GM12891 (cell line): ENCODE data around the gene COQ10B.

ENCODE experiments used
- DNase-seq: peaks from one replicate; pipeline ENCODE4 v3.0.0; 2011; ENCODE audit warnings: low spot score; ENCODE audit not compliant: insufficient read length
- FAIRE-seq: peaks from 2 replicates; lab custom pipeline; 2011; peaks lifted over from hg19 to GRCh38; lab: Jason Lieb, UNC
- PAX5 ChIP-seq: IDR thresholded peaks from 2 replicates; pipeline ENCODE4 v1.6.1; 2011; ENCODE audit warnings: low read length, moderate library complexity, mild to moderate bottlenecking; ENCODE audit not compliant: insufficient read depth, severe bottlenecking
- POLR2A ChIP-seq: IDR thresholded peaks from 2 replicates; pipeline ENCODE4 v1.6.1; 2011; ENCODE audit warnings: low read depth, low read length, control low read depth
- POLR2AphosphoS5 ChIP-seq: IDR thresholded peaks from 2 replicates; pipeline ENCODE4 v1.6.1; 2011; ENCODE audit warnings: low read depth, low read length, control low read depth
- POU2F2 ChIP-seq: IDR thresholded peaks from 2 replicates; pipeline ENCODE4 v1.6.1; 2011; ENCODE audit warnings: low read depth, mild to moderate bottlenecking, control low read depth, low read length, moderate library complexity
- SPI1 ChIP-seq: IDR thresholded peaks from 2 replicates; pipeline ENCODE4 v1.6.1; 2011; ENCODE audit warnings: low read depth, low read length, control low read depth
- TAF1 ChIP-seq: IDR thresholded peaks from 2 replicates; pipeline ENCODE4 v1.6.1; 2011; ENCODE audit warnings: low read depth, low read length, control low read depth

The COQ10B gene

DNA sequence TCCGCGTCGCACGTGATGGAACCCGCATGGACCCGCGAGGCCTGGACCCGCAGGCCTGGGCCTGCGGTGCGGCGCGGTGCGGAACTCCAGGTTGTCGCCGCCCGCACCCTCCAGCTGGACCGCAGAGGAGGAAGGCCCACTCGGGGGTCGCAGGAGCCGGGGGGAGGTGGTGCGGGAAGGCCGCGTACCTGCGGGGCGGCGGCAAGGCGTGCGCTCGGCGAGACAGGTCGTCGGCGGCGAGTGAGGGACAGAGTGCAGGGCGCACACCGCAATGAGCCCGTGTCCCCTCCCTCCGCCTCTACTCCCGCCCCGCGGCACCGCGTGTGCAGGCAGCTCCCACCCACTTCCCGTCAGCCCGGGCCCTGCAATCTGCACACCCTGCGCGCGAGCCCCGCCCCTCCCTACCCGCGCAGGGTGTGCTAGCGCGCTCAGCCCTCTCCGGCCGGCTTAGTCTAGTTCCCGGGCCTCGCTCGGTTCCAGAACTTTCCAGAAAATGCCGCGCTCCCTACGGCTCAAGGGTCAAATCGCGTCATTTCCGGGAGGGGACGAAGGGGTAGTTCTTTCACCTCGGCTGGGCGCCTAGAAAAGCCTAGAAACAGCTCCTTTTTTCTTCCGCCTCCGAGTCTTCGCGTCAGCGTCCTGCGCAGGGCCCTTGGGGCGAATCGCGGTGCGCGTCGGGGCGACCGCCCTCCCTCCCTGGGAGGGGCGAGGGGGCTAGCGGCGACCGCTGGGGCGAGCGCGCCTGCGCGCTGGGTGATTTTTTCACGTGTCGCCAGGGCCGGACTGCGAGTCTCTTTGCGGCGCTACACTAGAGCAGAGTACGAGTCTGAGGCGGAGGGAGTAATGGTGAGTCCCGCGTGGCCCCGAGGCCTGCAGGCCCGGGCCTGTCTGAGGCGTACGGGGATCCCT is 46.5 kb downstream of the COQ10B start, which contains the start of the genes HSPD1 and HSPE1:
Gene HSPD1, minus strand, starts transcription at position 247 of the 909 bp plus-strand sequence. CDS start 992 bp downstream, outside the sequence.
Gene HSPE1, plus strand, starts transcription at position 786 of the 909 bp plus-strand sequence. Its CDS starts 58 bp downstream, at position 844.
- peak; percentile 52 for TF ChIP-seq PAX5
- TF ChIP-seq POLR2AphosphoS5, result peak; percentile 96
- TF ChIP-seq SPI1, result peak; percentile 70
- TF ChIP-seq POLR2A, result peak; percentile 96
- TF ChIP-seq POU2F2, result peak; percentile 60
- peak; percentile 95 for TF ChIP-seq TAF1
- DNase-seq, result peak; percentile 84
- FAIRE-seq, result peak; percentile 98

DNA sequence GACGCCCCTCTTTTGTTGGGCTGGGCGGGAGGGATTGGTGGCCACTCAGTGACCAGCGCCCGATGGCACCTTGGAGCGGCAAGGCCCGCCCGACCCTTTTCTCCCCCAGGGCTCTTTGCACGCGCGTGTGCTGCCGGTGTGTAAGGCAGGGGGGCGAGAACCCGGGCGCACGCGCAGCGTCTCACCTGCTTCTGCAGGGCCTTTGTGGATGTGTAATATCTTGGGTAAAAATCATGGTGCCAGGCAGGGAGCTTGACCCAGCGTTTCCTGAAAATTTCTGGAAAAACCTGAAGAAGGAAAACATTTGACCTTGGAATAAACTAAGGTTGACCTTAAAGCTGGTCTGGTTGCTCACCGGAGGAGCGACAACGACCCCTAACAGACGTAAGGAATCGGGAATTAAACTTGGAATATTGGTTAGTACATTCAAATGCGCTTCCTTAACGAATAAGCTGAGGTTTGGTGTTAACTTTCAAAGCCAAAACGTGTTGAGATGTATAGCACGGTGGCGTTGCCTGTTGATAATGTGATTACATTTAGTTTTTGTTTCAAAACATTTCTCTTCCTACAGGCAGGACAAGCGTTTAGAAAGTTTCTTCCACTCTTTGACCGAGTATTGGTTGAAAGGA is 47.3 kb downstream of the COQ10B start:
- FAIRE-seq (peak; percentile 43), DNase-seq (no peak)
- no peak for TF ChIP-seq TAF1
- TF ChIP-seq PAX5, result no peak
- TF ChIP-seq POLR2AphosphoS5, result no peak
- no peak for TF ChIP-seq SPI1
- TF ChIP-seq POU2F2, result no peak
- TF ChIP-seq POLR2A, result no peak

DNA sequence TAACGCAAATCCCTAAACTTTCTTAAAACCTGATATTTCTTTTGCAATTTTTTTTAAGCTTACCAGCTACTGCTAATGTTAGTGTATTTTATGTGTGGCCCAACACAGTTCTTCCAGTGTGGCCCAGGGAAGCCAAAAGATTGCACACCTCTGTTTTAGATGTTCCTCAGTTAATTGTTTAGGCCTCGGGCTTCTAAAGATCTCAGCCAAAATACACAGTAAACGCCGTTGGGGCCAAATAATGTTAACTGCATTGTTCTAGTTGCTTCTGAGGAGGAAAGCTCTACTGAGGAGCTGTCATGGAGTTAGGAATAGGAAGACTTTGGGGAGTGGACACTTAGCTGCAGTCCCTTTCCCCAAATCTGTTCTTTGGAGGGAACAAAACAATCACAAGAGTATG is 48.8 kb downstream of the COQ10B start:
- no peak for DNase-seq
- TF ChIP-seq POLR2AphosphoS5 (no peak), SPI1 (no peak), POLR2A (no peak), POU2F2 (no peak), TAF1 (no peak), PAX5 (no peak)
- no peak for FAIRE-seq

DNA sequence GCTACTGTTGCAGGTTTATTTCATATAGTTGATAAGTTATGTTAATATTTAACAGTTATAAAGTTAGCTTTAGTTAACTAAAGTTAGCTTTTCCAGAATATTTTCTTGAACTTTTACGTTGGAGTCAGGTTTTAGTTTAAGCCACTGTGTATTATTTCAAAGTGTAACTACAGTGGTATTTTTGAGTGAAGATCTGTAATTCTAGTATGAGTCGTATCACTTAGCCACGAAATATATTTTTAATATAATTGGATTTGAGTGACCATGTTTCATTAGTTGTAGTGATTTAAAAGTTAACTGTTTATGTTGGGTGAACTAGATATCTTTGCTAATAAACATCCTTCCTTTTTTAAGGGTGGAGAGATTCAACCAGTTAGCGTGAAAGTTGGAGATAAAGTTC is 49.3 kb downstream of the COQ10B start:
- no peak for FAIRE-seq
- no peak for DNase-seq
- TF ChIP-seq POU2F2, result no peak
- no peak for TF ChIP-seq POLR2A
- no peak for TF ChIP-seq PAX5
- TF ChIP-seq POLR2AphosphoS5, result no peak
- no peak for TF ChIP-seq SPI1
- TF ChIP-seq TAF1, result no peak

DNA sequence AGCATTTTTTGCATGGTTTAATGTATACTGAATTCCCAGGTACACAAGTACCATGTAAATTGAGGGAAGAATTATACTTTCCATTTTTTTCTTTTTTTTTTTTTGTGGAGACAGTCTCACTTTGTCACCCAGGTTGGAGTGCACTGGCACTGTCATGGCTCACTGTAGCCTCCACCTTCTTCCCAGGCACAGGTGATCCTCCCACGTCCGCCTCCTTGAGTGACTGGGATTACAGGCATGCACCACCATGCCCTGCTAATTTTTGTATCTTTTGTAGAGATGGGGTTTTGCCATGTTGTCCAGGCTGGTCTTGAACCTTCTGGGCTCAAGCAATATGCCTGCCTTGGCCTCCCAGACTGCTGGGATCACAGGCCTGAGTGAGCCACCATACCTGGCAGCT is 50.6 kb downstream of the COQ10B start:
- no peak for FAIRE-seq
- no peak for DNase-seq

DNA sequence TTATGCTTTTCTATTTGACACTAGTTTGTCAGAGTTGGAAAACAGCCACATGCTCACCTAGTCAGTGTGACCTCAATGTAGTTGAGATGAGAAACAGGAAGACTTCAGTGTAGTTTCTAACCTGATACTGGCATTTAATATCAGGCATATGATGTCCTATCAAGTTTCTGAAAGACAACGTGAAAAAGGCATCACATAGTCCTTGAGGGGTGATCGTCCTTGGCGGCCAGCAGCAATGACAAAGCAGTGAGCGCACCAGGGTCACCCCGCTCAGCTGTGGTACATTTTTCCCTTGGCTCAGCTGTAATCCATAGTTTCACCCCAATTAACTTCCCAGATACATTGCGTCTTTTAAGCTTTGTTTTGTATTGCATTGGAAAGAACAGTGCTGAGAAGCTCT is 51.2 kb downstream of the COQ10B start:
- TF ChIP-seq POLR2A (0 out of 2 replicates have a peak, but pooled peaks have one; percentile 39), POLR2AphosphoS5 (peak; percentile 58; the same call in 1 of the 2 replicates), SPI1 (no peak), PAX5 (no peak)
- FAIRE-seq (no peak), DNase-seq (no peak)

More for the DNA sequence above, 50.6 kb downstream of the COQ10B start:
- TF ChIP-seq POLR2A (no peak), TAF1 (no peak), PAX5 (no peak), POLR2AphosphoS5 (no peak)

DNA sequence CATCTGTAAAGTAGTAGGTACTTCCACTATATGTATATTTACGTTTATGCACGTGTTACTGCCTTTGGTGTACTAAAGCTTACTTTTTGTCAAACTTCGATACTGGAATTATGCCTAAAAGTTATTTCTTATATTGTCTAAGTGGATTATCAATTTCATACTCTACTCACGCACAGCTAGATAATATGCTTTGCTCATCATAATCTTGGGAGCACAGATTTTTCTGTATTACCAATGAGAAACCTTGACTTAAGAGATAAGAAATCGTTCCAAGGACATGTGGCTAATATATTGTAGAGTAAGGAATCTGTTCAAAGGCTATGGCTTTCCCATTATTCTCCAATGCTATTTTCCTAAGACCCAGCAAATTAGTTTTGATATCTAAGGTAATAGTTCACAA is 53.3 kb downstream of the COQ10B start:
- no peak for DNase-seq
- no peak for FAIRE-seq
- TF ChIP-seq PAX5 (no peak), POLR2AphosphoS5 (no peak)

DNA sequence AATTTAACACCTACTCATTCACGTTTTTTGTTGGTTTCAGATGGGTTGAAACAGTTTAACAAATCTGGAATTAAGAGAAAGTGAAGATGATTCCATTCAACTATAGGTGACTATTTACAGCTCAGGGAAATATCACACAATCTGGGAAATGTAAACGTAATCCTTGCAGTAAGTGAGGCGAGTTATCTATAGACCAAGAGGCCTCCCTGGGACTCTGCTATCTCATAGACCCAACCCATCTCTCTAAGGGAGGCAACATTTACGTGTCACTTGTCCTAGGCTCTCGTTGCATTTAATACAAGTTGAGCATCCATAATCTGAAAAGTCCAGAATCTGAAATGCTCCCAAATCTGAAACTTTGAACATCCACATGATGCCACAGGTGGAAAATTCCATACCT is 60.6 kb downstream of the COQ10B start:
- FAIRE-seq (no peak), DNase-seq (no peak)
- no peak for TF ChIP-seq POU2F2
- no peak for TF ChIP-seq TAF1
- TF ChIP-seq POLR2AphosphoS5, result no peak
- no peak for TF ChIP-seq PAX5
- TF ChIP-seq SPI1, result no peak
- TF ChIP-seq POLR2A, result no peak

DNA sequence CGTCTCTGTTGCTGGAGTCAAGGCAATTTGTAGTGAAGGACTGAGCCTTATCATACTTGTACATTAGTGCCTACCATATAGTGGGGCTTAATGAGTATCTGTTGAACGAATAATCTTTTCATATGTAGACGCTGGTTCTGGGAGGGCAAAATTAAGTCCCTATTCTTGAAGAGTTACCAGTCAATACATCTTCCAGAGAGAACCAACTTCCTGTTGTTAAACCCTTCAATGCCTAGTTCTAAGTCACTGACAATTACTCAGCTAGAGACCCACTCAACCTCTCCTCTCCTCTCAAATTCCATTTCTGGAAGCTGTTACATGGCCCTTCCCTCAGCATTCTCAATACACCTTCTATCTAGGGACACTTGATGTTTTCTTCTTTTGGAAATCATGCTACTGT is 61.4 kb downstream of the COQ10B start:
- no peak for TF ChIP-seq PAX5
- TF ChIP-seq POLR2AphosphoS5, result no peak
- TF ChIP-seq SPI1, result no peak
- TF ChIP-seq TAF1, result no peak
- TF ChIP-seq POU2F2, result no peak
- no peak for TF ChIP-seq POLR2A
- FAIRE-seq (peak; percentile 66), DNase-seq (no peak)
